HUES6 (cell line): Measurements from ENCODE around the gene PSENEN.

ENCODE experiments used
- H3K27ac ChIP-seq: 2 replicates; pipeline ENCODE4 v1.7.0; 2013; ENCODE audit warnings: low read depth, mild to moderate bottlenecking, low read length, inconsistent platforms
- H3K27me3 ChIP-seq: 2 replicates; pipeline ENCODE4 v1.6.1; 2013; ENCODE audit warnings: low read length; ENCODE audit not compliant: control insufficient read depth, insufficient read depth
- H3K36me3 ChIP-seq: 2 replicates; pipeline ENCODE4 v1.6.1; 2013; ENCODE audit warnings: low read length; ENCODE audit not compliant: control insufficient read depth, insufficient read depth
- H3K4me1 ChIP-seq: 2 replicates; pipeline ENCODE4 v1.6.1; 2013; ENCODE audit warnings: low read length; ENCODE audit not compliant: control insufficient read depth, insufficient read depth
- H3K4me3 ChIP-seq: 2 replicates; pipeline ENCODE4 v1.5.1; 2013; ENCODE audit warnings: low read depth, low read length
- H3K9ac ChIP-seq: one replicate; pipeline ENCODE4 v1.6.1; 2013; ENCODE audit warnings: mild to moderate bottlenecking, low read length
- H3K9me3 ChIP-seq: 2 replicates; pipeline ENCODE4 v1.6.1; 2013; ENCODE audit warnings: low read depth, low read length; ENCODE audit not compliant: control insufficient read depth, insufficient read depth

The PSENEN gene

GRCh38 chr19:35727956-35728706 is 17.3 kb upstream of the PSENEN start:
- H3K4me1 ChIP-seq: no peaks in the 10 kb centered on the region
- H3K36me3 ChIP-seq: peaks cover 96% of the 10 kb centered on the region
- no peak overlapping the region for H3K27ac ChIP-seq

GRCh38 chr19:35729021-35729420 is 16.4 kb upstream of the PSENEN start:
- Histone ChIP-seq H3K9ac (no peak overlapping the region), H3K36me3 (peaks cover 95% of the 10 kb centered on the region), H3K4me3 (no peak overlapping the region), H3K9me3 (no peaks in the 10 kb centered on the region), H3K27me3 (no peaks in the 10 kb centered on the region), H3K4me1 (no peaks in the 10 kb centered on the region), H3K27ac (no peak overlapping the region)

More at GRCh38 chr19:35727956-35728706, 17.3 kb upstream of the PSENEN start:
- Histone ChIP-seq H3K9me3 (no peaks in the 10 kb centered on the region), H3K4me3 (no peak overlapping the region), H3K9ac (no peak overlapping the region), H3K27me3 (no peaks in the 10 kb centered on the region)

GRCh38 chr19:35729763-35730162 is 15.7 kb upstream of the PSENEN start:
- H3K4me3 ChIP-seq: no peak overlapping the region
- no peaks in the 10 kb centered on the region for H3K9me3 ChIP-seq
- no peak overlapping the region for H3K9ac ChIP-seq
- peaks cover 95% of the 10 kb centered on the region for H3K36me3 ChIP-seq
- H3K27ac ChIP-seq: no peak overlapping the region
- no peaks in the 10 kb centered on the region for H3K4me1 ChIP-seq
- no peaks in the 10 kb centered on the region for H3K27me3 ChIP-seq

GRCh38 chr19:35730326-35730725 is 15.1 kb upstream of the PSENEN start:
- Histone ChIP-seq H3K36me3 (peaks cover 95% of the 10 kb centered on the region), H3K4me3 (no peak overlapping the region), H3K4me1 (no peaks in the 10 kb centered on the region), H3K9me3 (no peaks in the 10 kb centered on the region), H3K27ac (no peak overlapping the region), H3K9ac (no peak overlapping the region), H3K27me3 (no peaks in the 10 kb centered on the region)

GRCh38 chr19:35731353-35731752 is 14.1 kb upstream of the PSENEN start:
- H3K36me3 ChIP-seq: peaks cover 92% of the 10 kb centered on the region
- no peak overlapping the region for H3K4me3 ChIP-seq
- no peak overlapping the region for H3K27ac ChIP-seq
- no peak overlapping the region for H3K9ac ChIP-seq
- H3K9me3 ChIP-seq: no peaks in the 10 kb centered on the region
- H3K4me1 ChIP-seq: no peaks in the 10 kb centered on the region
- no peaks in the 10 kb centered on the region for H3K27me3 ChIP-seq

- no peak overlapping the region for H3K9ac ChIP-seq
- H3K4me3 ChIP-seq: no peak overlapping the region
- H3K4me1 ChIP-seq: no peaks in the 10 kb centered on the region
- no peak overlapping the region for H3K27ac ChIP-seq
- peaks cover 94% of the 10 kb centered on the region for H3K36me3 ChIP-seq
- no peaks in the 10 kb centered on the region for H3K27me3 ChIP-seq
- H3K9me3 ChIP-seq: no peaks in the 10 kb centered on the region
These were observed 13.6 kb upstream of the PSENEN start for GRCh38 chr19:35731779-35732405.

GRCh38 chr19:35732540-35733179 is 12.8 kb upstream of the PSENEN start:
- Histone ChIP-seq H3K27ac (no peak overlapping the region), H3K4me3 (no peak overlapping the region), H3K36me3 (peaks cover 92% of the 10 kb centered on the region), H3K27me3 (no peaks in the 10 kb centered on the region), H3K4me1 (no peaks in the 10 kb centered on the region), H3K9ac (no peak overlapping the region), H3K9me3 (no peaks in the 10 kb centered on the region)

GRCh38 chr19:35733180-35734125 is 12.0 kb upstream of the PSENEN start:
- Histone ChIP-seq H3K27ac (no peak overlapping the region), H3K36me3 (peaks cover 92% of the 10 kb centered on the region), H3K4me3 (no peak overlapping the region), H3K27me3 (no peaks in the 10 kb centered on the region), H3K9me3 (no peaks in the 10 kb centered on the region), H3K4me1 (no peaks in the 10 kb centered on the region), H3K9ac (no peak overlapping the region)

- no peak overlapping the region for H3K27ac ChIP-seq
- H3K9ac ChIP-seq: no peak overlapping the region
- peaks cover 90% of the 10 kb centered on the region for H3K36me3 ChIP-seq
- no peaks in the 10 kb centered on the region for H3K27me3 ChIP-seq
- H3K9me3 ChIP-seq: no peaks in the 10 kb centered on the region
- no peak overlapping the region for H3K4me3 ChIP-seq
- no peaks in the 10 kb centered on the region for H3K4me1 ChIP-seq
These were observed 11.2 kb upstream of the PSENEN start for GRCh38 chr19:35734273-35734672.

- Histone ChIP-seq H3K9ac (no peak overlapping the region), H3K4me3 (no peak overlapping the region), H3K36me3 (peaks cover 84% of the 10 kb centered on the region)
These were observed 10.6 kb upstream of the PSENEN start for GRCh38 chr19:35734889-35735288.

More at GRCh38 chr19:35734889-35735288, 10.6 kb upstream of the PSENEN start:
- H3K9me3 ChIP-seq: no peaks in the 10 kb centered on the region
- H3K4me1 ChIP-seq: no peaks in the 10 kb centered on the region
- no peak overlapping the region for H3K27ac ChIP-seq
- no peaks in the 10 kb centered on the region for H3K27me3 ChIP-seq
